Transverse colon (tissue), 4 donors: ENCODE results near the gene CCNE1. TPM values are rescaled to one million over a fixed set of nuclear protein-coding genes. Genes with fewer than 3 reads are reported as not detected.

Experiments used
- DNase-seq: peaks from one replicate; pipeline ENCODE4 v3.0.0-alpha.2; 2019
- H3K27ac ChIP-seq, 4 donors: fragments of 200-600 bp; sonication (generic); 2 replicates each; pipeline ENCODE4 v1.5.1; 2016 to 2018; ENCODE audit warnings: inconsistent platforms in 4 of 4
- H3K27me3 ChIP-seq: fragments of 200-600 bp; sonication (generic); 2 replicates; pipeline ENCODE4 v1.5.1; 2017; ENCODE audit warnings: inconsistent platforms
- H3K36me3 ChIP-seq, 4 donors: fragments of 200-600 bp; sonication (generic); 2 replicates each; pipeline ENCODE4 v1.5.1; 2017 to 2019; ENCODE audit warnings: inconsistent platforms in 4 of 4
- H3K4me1 ChIP-seq, 4 donors: fragments of 200-600 bp; sonication (generic); 2 replicates each; pipeline ENCODE4 v1.5.1; 2017 to 2020; ENCODE audit warnings: inconsistent platforms in 4 of 4
- H3K4me3 ChIP-seq, 4 donors: fragments of 200-600 bp; sonication (generic); 1 replicate in 1 of 4; 2 replicates in 3 of 4; pipeline versions ENCODE4 v1.5.1 to v1.6.1; 2017 to 2019; ENCODE audit warnings: inconsistent platforms in 4 of 4
- H3K9me3 ChIP-seq, 2 donors: fragments of 200-600 bp; sonication (generic); 2 replicates each; pipeline ENCODE4 v1.5.1; 2017 to 2019; ENCODE audit warnings: inconsistent platforms in 2 of 2
- EP300 ChIP-seq: sonication (generic); formaldehyde crosslinking; IDR thresholded peaks from one replicate; pipeline ENCODE4 v1.6.1; 2017; ENCODE audit warnings: antibody characterized with exemption, low read depth
- POLR2A ChIP-seq: fragments of 450-650 bp; IDR thresholded peaks from one replicate; pipeline ENCODE4 v1.6.1; 2016; ENCODE audit warnings: antibody characterized with exemption, mild to moderate bottlenecking, moderate library complexity
- POLR2AphosphoS5 ChIP-seq, 3 donors: sonication (generic); formaldehyde crosslinking; IDR thresholded peaks; one replicate each; pipeline ENCODE4 v1.6.1; 2016; ENCODE audit warnings: antibody characterized with exemption in 3 of 3
- WGBS, 2 donors: methylation state at CpG; one replicate each; pipeline ENCODE4 v1.1.5; 2018; ENCODE audit warnings: low coverage in 1 of 2; 5-methylcytosine and 5-hydroxymethylcytosine counted together
- in situ Hi-C, 4 donors: fragments of 200-750 bp; cut with MboI; loops; one replicate each; pipeline versions ENCODE4 v1.15.0 to v1.15.1; 2017; ENCODE audit warnings: low sequenced_read_pairs in 3 of 4, low pct_ligation_motif_present in 1 of 4, low pct_unique_long_range_greater_than_20kb in 1 of 4
- intact Hi-C: fragments of 100-400 bp; cut with DNase I; formaldehyde crosslinking; loops from one replicate; pipeline ENCODE4 v1.15.1; 2023; ENCODE audit warnings: low total_unique reads
- total RNA-seq, 4 donors: library from RNA; depleted of rRNA; stranded (reverse); fragments of >200 nt; gene quantifications; one replicate each; pipeline ENCODE4 v1.1.0, GENCODE V29; 2016
- TF ChIP-seq, protein P1 (sequence below), 5 experiments: fragments of 200-600 bp in 3 of 5; fragments of 450-650 bp in 2 of 5; sonication (generic) in 3 of 5; IDR thresholded peaks; 1 replicate in 2 of 5; 2 replicates in 3 of 5; pipeline ENCODE4 v1.5.1; 2016 to 2017; ENCODE audit warnings: antibody characterized with exemption in 5 of 5, inconsistent platforms in 3 of 5, mild to moderate bottlenecking in 2 of 5, moderate library complexity in 1 of 5

Gene CCNE1
- total RNA-seq, 4 donors from 2014 or later, result 1.7 to 30.3 (median 5.8) TPM

- no peaks in the 10 kb centered on the region for H3K9me3 ChIP-seq
- 77% methylated on average over 6 of the region's 6 CpGs; no CpG with 5 or more reads in 1 of the 2 donors for WGBS, 2 donors
- H3K27ac ChIP-seq, result no peak overlapping the region
- H3K36me3 ChIP-seq, result no peaks in the 10 kb centered on the region
- intact Hi-C loops (no loop called here), in situ Hi-C loops (loop anchor here in 1 of 4 donors (10.0 kb wide), 1 partner anchor 87 kb away; no protein-coding TSS in a partner anchor)
- no peak overlapping the region for H3K4me3 ChIP-seq
- TF ChIP-seq POLR2A (no peak), EP300 (no peak), POLR2AphosphoS5 (IDR thresholded peaks at IDR 0.05) (no peak)
- TF ChIP-seq, protein P1, sequence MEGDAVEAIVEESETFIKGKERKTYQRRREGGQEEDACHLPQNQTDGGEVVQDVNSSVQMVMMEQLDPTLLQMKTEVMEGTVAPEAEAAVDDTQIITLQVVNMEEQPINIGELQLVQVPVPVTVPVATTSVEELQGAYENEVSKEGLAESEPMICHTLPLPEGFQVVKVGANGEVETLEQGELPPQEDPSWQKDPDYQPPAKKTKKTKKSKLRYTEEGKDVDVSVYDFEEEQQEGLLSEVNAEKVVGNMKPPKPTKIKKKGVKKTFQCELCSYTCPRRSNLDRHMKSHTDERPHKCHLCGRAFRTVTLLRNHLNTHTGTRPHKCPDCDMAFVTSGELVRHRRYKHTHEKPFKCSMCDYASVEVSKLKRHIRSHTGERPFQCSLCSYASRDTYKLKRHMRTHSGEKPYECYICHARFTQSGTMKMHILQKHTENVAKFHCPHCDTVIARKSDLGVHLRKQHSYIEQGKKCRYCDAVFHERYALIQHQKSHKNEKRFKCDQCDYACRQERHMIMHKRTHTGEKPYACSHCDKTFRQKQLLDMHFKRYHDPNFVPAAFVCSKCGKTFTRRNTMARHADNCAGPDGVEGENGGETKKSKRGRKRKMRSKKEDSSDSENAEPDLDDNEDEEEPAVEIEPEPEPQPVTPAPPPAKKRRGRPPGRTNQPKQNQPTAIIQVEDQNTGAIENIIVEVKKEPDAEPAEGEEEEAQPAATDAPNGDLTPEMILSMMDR (IDR thresholded peaks at IDR 0.05), result no peak
- DNase-seq, result no peak
- no peaks in the 10 kb centered on the region for H3K4me1 ChIP-seq
- no peaks in the 10 kb centered on the region for H3K27me3 ChIP-seq
Observed at GRCh38 chr19:29777781-29778309, 33.9 kb upstream of the CCNE1 start.

GRCh38 chr19:29779921-29780320 lies 31.9 kb upstream of the CCNE1 start:
- Histone ChIP-seq H3K27me3 (no peaks in the 10 kb centered on the region), H3K27ac (no peak overlapping the region), H3K36me3 (no peaks in the 10 kb centered on the region), H3K9me3 (no peaks in the 10 kb centered on the region), H3K4me3 (no peak overlapping the region), H3K4me1 (no peaks in the 10 kb centered on the region)
- TF ChIP-seq EP300, result no peak
- TF ChIP-seq POLR2A, result no peak
- TF ChIP-seq POLR2AphosphoS5 (IDR thresholded peaks at IDR 0.05), result no peak
- TF ChIP-seq, protein P1 (IDR thresholded peaks at IDR 0.05), result no peak
- DNase-seq, result no peak
- intact Hi-C loops, result no loop called here
- in situ Hi-C loops, result loop anchor here in 1 of 4 donors (10.0 kb wide), 1 partner anchor 85 kb away; no protein-coding TSS in a partner anchor
- 51 to 53% methylated on average over 3 to 9 of the region's 9 CpGs for WGBS, 2 donors

- H3K27me3 ChIP-seq, result no peaks in the 10 kb centered on the region
- DNase-seq, result no peak
- no peaks in the 10 kb centered on the region for H3K36me3 ChIP-seq
- WGBS, 2 donors, result 82 to 88% methylated on average over 5 to 33 of the region's 33 CpGs
- no peak overlapping the region for H3K4me3 ChIP-seq
- no peak overlapping the region for H3K27ac ChIP-seq
- H3K9me3 ChIP-seq, result no peaks in the 10 kb centered on the region
- intact Hi-C loops (no loop called here), in situ Hi-C loops (no loop called here)
- TF ChIP-seq EP300 (no peak), POLR2AphosphoS5 (IDR thresholded peaks at IDR 0.05) (no peak), POLR2A (no peak)
- TF ChIP-seq, protein P1 (IDR thresholded peaks at IDR 0.05), result no peak
- H3K4me1 ChIP-seq, result no peaks in the 10 kb centered on the region
Observed at GRCh38 chr19:29781386-29782259, 30.2 kb upstream of the CCNE1 start.

DNA sequence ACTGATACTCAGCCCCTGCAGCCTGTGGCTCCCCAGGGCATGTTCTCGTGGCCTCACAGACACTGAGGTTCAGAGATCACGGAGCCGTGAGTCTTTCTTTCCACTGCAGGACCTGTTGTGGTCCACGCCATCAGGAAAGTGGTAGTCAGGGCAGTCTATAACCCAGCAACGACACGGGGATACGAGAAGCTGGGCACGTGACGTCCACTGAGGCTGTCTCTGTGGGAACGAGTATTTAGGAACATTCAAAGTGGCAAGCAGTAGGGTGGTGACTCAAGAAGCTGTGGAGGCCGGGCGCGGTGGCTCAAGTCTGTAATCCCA lies 29.6 kb upstream of the CCNE1 start:
- Histone ChIP-seq H3K36me3 (no peaks in the 10 kb centered on the region), H3K4me1 (no peaks in the 10 kb centered on the region), H3K27ac (no peak overlapping the region), H3K4me3 (no peak overlapping the region), H3K9me3 (no peaks in the 10 kb centered on the region), H3K27me3 (no peaks in the 10 kb centered on the region)
- TF ChIP-seq EP300, result no peak
- TF ChIP-seq POLR2A, result no peak
- no peak for TF ChIP-seq POLR2AphosphoS5 (IDR thresholded peaks at IDR 0.05)
- TF ChIP-seq, protein P1 (IDR thresholded peaks at IDR 0.05), result no peak
- intact Hi-C loops (no loop called here), in situ Hi-C loops (no loop called here)
- no peak for DNase-seq
- 85% methylated on average over 13 of the region's 13 CpGs; no CpG with 5 or more reads in 1 of the 2 donors for WGBS, 2 donors
